Measurements from ENCODE around the gene PRKG1. TPM values are rescaled to one million over a fixed set of nuclear protein-coding genes. Genes with fewer than 3 reads are reported as not detected.
A peak's percentile ranks its signal among the peaks of the same experiment; 100 is the strongest.

PRKG1 gene
- total RNA-seq, 1 donor from 2014 or later = 26.4 TPM

DNA sequence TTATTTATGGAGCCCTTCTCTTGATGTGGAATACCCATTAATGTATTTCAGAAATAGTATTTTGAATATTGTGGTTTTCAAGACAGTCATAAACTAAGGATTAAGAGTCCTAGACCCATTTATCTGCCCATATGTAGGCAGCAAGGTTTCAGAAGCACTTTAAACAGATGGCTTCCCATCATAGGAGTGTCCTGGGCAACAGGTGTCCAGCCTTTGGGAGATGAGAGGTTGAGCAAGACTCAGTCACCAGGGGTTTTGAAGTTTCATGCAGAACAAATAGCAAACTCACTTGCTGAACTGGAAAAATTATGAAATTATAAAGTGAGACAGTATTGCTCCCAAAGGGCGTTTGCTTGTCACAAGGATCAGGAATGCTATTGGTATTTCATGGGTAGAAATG is 818.0 kb downstream of the PRKG1 start:
- peaks cover 23% of the 10 kb centered on the region for H3K4me1 Mint-ChIP-seq
- H3K79me2 ChIP-seq (ENCODE audit: low read depth) = no peaks in the 10 kb centered on the region
- H3F3A ChIP-seq (ENCODE audit: low read depth) = peaks cover 4% of the 10 kb centered on the region
- no peak overlapping the region for H3K27ac Mint-ChIP-seq
- H4K20me1 ChIP-seq (ENCODE audit: low read depth) = no peaks in the 10 kb centered on the region
- H3K27ac ChIP-seq = no peak overlapping the region
- H3K27me3 ChIP-seq = no peaks in the 10 kb centered on the region
- H3K36me3 ChIP-seq = no peaks in the 10 kb centered on the region
- no peak for DNase-seq (ENCODE audit: low spot score)
- H3K27me3 Mint-ChIP-seq (ENCODE audit: insufficient read depth, low read depth) = peaks cover 2% of the 10 kb centered on the region
- no peak overlapping the region for H3K4me3 ChIP-seq
- no peak overlapping the region for H2AFZ ChIP-seq (replicated peaks)
- H3K4me2 ChIP-seq = no peak overlapping the region
- H3K36me3 Mint-ChIP-seq = no peaks in the 10 kb centered on the region
- no peak for TF ChIP-seq EZH2phosphoT487 (IDR thresholded peaks at IDR 0.05)
- TF ChIP-seq, protein P1, sequence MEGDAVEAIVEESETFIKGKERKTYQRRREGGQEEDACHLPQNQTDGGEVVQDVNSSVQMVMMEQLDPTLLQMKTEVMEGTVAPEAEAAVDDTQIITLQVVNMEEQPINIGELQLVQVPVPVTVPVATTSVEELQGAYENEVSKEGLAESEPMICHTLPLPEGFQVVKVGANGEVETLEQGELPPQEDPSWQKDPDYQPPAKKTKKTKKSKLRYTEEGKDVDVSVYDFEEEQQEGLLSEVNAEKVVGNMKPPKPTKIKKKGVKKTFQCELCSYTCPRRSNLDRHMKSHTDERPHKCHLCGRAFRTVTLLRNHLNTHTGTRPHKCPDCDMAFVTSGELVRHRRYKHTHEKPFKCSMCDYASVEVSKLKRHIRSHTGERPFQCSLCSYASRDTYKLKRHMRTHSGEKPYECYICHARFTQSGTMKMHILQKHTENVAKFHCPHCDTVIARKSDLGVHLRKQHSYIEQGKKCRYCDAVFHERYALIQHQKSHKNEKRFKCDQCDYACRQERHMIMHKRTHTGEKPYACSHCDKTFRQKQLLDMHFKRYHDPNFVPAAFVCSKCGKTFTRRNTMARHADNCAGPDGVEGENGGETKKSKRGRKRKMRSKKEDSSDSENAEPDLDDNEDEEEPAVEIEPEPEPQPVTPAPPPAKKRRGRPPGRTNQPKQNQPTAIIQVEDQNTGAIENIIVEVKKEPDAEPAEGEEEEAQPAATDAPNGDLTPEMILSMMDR (IDR thresholded peaks at IDR 0.05) = no peak
- no peak for TF ChIP-seq EZH2 (IDR thresholded peaks at IDR 0.05)
- H3K9ac ChIP-seq = no peak overlapping the region
- no peaks in the 10 kb centered on the region for H3K9me3 Mint-ChIP-seq
- H3K9me3 ChIP-seq (ENCODE audit: low read depth) = no peaks in the 10 kb centered on the region
- H3K4me1 ChIP-seq = peaks cover 23% of the 10 kb centered on the region
- no peak overlapping the region for H3K4me3 Mint-ChIP-seq

- no peak overlapping the region for H3K4me3 ChIP-seq
- Mint-ChIP-seq H3K9me3 (no peaks in the 10 kb centered on the region), H3K4me1 (peaks cover 29% of the 10 kb centered on the region), H3K27me3 (ENCODE audit: insufficient read depth, low read depth) (peaks cover 2% of the 10 kb centered on the region), H3K27ac (peak overlapping the region; percentile 69), H3K36me3 (no peaks in the 10 kb centered on the region), H3K4me3 (no peak overlapping the region)
- H3K79me2 ChIP-seq (ENCODE audit: low read depth) = no peaks in the 10 kb centered on the region
- DNase-seq (ENCODE audit: low spot score) = peak; percentile 83
- peaks cover 11% of the 10 kb centered on the region for H3F3A ChIP-seq (ENCODE audit: low read depth)
- H3K4me2 ChIP-seq = peak overlapping the region; percentile 48
- TF ChIP-seq, protein P1 (IDR thresholded peaks at IDR 0.05) = peak; percentile 57
- no peak for TF ChIP-seq EZH2 (IDR thresholded peaks at IDR 0.05)
- no peaks in the 10 kb centered on the region for H4K20me1 ChIP-seq (ENCODE audit: low read depth)
- H3K4me1 ChIP-seq = peaks cover 30% of the 10 kb centered on the region
- H3K27me3 ChIP-seq = no peaks in the 10 kb centered on the region
- no peak overlapping the region for H2AFZ ChIP-seq (replicated peaks)
- no peaks in the 10 kb centered on the region for H3K36me3 ChIP-seq
- H3K9ac ChIP-seq = no peak overlapping the region
- no peak overlapping the region for H3K27ac ChIP-seq
- no peaks in the 10 kb centered on the region for H3K9me3 ChIP-seq (ENCODE audit: low read depth)
Measured at GRCh38 chr10:51892965-51893658, 818.8 kb downstream of the PRKG1 start.

DNA sequence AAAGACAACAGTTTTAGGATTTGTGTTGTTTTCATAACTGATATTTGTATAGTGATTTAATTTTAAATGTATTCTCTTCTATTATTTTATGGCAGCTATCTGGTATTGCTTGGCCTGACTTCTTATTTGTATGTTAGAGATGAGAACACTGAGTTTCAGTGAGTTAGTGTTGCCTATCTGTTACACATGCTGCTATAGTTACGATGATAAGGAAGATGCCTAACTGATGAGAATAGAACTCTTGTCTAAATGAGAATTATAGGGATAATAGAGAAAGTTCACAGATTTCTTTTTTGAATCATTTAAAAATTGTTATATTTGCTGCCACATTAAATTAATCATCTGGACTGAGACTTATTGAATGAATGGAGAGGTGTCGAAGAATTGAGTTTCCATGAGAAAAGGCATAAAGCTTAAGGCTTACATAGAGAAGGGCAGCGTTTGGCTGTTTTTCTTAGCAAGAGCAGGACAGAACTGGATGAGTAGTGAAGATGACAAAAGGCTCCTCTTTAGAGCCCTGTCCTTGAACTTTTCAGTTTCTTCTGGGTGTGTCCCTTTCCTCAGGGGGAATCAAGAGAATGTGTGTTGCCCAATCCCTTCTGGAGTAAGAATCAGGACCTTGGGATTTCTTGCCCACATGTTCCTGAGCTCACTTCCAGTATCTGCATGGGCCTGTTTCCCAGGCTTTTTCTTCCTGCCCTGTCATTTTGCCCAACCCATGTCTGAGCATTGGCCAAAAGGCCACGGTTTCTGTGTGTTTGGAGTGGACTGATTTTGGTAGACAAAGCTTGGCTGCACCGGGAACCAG is 820.7 kb downstream of the PRKG1 start:
- Histone ChIP-seq H2AFZ (replicated peaks) (no peak overlapping the region), H3F3A (ENCODE audit: low read depth) (peaks cover 13% of the 10 kb centered on the region), H3K36me3 (no peaks in the 10 kb centered on the region), H3K27me3 (no peaks in the 10 kb centered on the region), H3K4me2 (no peak overlapping the region), H3K4me3 (no peak overlapping the region), H3K9ac (no peak overlapping the region), H4K20me1 (ENCODE audit: low read depth) (no peaks in the 10 kb centered on the region), H3K9me3 (ENCODE audit: low read depth) (no peaks in the 10 kb centered on the region), H3K79me2 (ENCODE audit: low read depth) (no peaks in the 10 kb centered on the region), H3K27ac (no peak overlapping the region), H3K4me1 (peaks cover 26% of the 10 kb centered on the region)
- H3K27ac Mint-ChIP-seq = no peak overlapping the region
- H3K36me3 Mint-ChIP-seq = no peaks in the 10 kb centered on the region
- TF ChIP-seq EZH2 (IDR thresholded peaks at IDR 0.05) (no peak), EZH2phosphoT487 (IDR thresholded peaks at IDR 0.05) (no peak)
- TF ChIP-seq, protein P1 (IDR thresholded peaks at IDR 0.05) = no peak
- H3K27me3 Mint-ChIP-seq (ENCODE audit: insufficient read depth, low read depth) = peaks cover 2% of the 10 kb centered on the region
- DNase-seq (ENCODE audit: low spot score) = no peak
- peaks cover 29% of the 10 kb centered on the region for H3K4me1 Mint-ChIP-seq
- H3K9me3 Mint-ChIP-seq = no peaks in the 10 kb centered on the region
- no peak overlapping the region for H3K4me3 Mint-ChIP-seq
